H1 (cell line): ENCODE measurements around the gene LAMB3. TPM values are rescaled to one million over a fixed set of nuclear protein-coding genes. Genes with fewer than 3 reads are reported as not detected.

Source experiments
- BCL11A ChIP-seq, 2 experiments: IDR thresholded peaks; one replicate each; pipeline ENCODE4 v1.6.1; 2011; ENCODE audit warnings: low read depth in 2 of 2, low read length in 2 of 2, mild to moderate bottlenecking in 2 of 2
- EP300 ChIP-seq, 2 experiments: IDR thresholded peaks; 1 replicate in 1 of 2; 2 replicates in 1 of 2; pipeline ENCODE4 v1.6.1; 2011 to 2012; ENCODE audit warnings: low read depth in 2 of 2, low read length in 2 of 2, mild to moderate bottlenecking in 2 of 2, borderline replicate concordance in 1 of 2, inconsistent platforms in 1 of 2, moderate library complexity in 1 of 2
- NANOG ChIP-seq: IDR thresholded peaks from 2 replicates; pipeline ENCODE4 v1.6.1; 2011; ENCODE audit warnings: low read length, low read depth, mild to moderate bottlenecking, inconsistent platforms; ENCODE audit not compliant: insufficient read depth, poor library complexity, severe bottlenecking
- polyA plus RNA-seq, 7 experiments: library from polyadenylated mRNA; depleted of rRNA in 3 of 7; stranded (reverse) in 5 of 7; unstranded in 2 of 7; fragments of >200 nt in 5 of 7; fragments of 200-250 nt in 2 of 7; gene quantifications; 1 replicate in 5 of 7; 2 replicates in 1 of 7; 4 replicates in 1 of 7; pipeline versions ENCODE4 v1.2.1 to v1.2.3, GENCODE V29; 2011 to 2013; ENCODE audit warnings: missing spikeins in 2 of 7, mixed read lengths in 2 of 7
- total RNA-seq: library from RNA; stranded (reverse); fragmentation: NEBNext Ultra II Directional; extraction: Animal tissue kit (Norgen Biotek cat#: 25700); gene quantifications from 2 replicates; pipeline ENCODE4 v1.2.1, GENCODE V29; 2021
- TF ChIP-seq, protein P1 (sequence below): fragments of 300-600 bp; sonication (generic); IDR thresholded peaks from 2 replicates; pipeline ENCODE4 v1.7.1; 2012; ENCODE audit warnings: low read length, moderate library complexity, mild to moderate bottlenecking, inconsistent platforms; ENCODE audit not compliant: insufficient replicate concordance
- TF ChIP-seq, protein P2 (sequence below): IDR thresholded peaks from 2 replicates; pipeline ENCODE4 v1.6.1; 2012; ENCODE audit warnings: inconsistent platforms

The LAMB3 gene
- total and polyA plus RNA-seq, 2 of the 8 experiments (the other 6 are each of a cell fraction or from before 2014, with no cell fraction given), result 0.45 to 0.50 TPM

GRCh38 chr1:209653915-209654351, 1.7 kb upstream of the LAMB3 start (continued):
- TF ChIP-seq, protein P1, sequence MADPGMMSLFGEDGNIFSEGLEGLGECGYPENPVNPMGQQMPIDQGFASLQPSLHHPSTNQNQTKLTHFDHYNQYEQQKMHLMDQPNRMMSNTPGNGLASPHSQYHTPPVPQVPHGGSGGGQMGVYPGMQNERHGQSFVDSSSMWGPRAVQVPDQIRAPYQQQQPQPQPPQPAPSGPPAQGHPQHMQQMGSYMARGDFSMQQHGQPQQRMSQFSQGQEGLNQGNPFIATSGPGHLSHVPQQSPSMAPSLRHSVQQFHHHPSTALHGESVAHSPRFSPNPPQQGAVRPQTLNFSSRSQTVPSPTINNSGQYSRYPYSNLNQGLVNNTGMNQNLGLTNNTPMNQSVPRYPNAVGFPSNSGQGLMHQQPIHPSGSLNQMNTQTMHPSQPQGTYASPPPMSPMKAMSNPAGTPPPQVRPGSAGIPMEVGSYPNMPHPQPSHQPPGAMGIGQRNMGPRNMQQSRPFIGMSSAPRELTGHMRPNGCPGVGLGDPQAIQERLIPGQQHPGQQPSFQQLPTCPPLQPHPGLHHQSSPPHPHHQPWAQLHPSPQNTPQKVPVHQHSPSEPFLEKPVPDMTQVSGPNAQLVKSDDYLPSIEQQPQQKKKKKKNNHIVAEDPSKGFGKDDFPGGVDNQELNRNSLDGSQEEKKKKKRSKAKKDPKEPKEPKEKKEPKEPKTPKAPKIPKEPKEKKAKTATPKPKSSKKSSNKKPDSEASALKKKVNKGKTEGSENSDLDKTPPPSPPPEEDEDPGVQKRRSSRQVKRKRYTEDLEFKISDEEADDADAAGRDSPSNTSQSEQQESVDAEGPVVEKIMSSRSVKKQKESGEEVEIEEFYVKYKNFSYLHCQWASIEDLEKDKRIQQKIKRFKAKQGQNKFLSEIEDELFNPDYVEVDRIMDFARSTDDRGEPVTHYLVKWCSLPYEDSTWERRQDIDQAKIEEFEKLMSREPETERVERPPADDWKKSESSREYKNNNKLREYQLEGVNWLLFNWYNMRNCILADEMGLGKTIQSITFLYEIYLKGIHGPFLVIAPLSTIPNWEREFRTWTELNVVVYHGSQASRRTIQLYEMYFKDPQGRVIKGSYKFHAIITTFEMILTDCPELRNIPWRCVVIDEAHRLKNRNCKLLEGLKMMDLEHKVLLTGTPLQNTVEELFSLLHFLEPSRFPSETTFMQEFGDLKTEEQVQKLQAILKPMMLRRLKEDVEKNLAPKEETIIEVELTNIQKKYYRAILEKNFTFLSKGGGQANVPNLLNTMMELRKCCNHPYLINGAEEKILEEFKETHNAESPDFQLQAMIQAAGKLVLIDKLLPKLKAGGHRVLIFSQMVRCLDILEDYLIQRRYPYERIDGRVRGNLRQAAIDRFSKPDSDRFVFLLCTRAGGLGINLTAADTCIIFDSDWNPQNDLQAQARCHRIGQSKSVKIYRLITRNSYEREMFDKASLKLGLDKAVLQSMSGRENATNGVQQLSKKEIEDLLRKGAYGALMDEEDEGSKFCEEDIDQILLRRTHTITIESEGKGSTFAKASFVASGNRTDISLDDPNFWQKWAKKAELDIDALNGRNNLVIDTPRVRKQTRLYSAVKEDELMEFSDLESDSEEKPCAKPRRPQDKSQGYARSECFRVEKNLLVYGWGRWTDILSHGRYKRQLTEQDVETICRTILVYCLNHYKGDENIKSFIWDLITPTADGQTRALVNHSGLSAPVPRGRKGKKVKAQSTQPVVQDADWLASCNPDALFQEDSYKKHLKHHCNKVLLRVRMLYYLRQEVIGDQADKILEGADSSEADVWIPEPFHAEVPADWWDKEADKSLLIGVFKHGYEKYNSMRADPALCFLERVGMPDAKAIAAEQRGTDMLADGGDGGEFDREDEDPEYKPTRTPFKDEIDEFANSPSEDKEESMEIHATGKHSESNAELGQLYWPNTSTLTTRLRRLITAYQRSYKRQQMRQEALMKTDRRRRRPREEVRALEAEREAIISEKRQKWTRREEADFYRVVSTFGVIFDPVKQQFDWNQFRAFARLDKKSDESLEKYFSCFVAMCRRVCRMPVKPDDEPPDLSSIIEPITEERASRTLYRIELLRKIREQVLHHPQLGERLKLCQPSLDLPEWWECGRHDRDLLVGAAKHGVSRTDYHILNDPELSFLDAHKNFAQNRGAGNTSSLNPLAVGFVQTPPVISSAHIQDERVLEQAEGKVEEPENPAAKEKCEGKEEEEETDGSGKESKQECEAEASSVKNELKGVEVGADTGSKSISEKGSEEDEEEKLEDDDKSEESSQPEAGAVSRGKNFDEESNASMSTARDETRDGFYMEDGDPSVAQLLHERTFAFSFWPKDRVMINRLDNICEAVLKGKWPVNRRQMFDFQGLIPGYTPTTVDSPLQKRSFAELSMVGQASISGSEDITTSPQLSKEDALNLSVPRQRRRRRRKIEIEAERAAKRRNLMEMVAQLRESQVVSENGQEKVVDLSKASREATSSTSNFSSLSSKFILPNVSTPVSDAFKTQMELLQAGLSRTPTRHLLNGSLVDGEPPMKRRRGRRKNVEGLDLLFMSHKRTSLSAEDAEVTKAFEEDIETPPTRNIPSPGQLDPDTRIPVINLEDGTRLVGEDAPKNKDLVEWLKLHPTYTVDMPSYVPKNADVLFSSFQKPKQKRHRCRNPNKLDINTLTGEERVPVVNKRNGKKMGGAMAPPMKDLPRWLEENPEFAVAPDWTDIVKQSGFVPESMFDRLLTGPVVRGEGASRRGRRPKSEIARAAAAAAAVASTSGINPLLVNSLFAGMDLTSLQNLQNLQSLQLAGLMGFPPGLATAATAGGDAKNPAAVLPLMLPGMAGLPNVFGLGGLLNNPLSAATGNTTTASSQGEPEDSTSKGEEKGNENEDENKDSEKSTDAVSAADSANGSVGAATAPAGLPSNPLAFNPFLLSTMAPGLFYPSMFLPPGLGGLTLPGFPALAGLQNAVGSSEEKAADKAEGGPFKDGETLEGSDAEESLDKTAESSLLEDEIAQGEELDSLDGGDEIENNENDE, result no peak
- TF ChIP-seq EP300 (IDR thresholded peaks at IDR 0.05; ENCODE audit: borderline replicate concordance in 1 of 2, low read depth in 2 of 2, low read length in 2 of 2) (no peak), NANOG (no peak), BCL11A (IDR thresholded peaks at IDR 0.05; ENCODE audit: low read depth in 2 of 2, low read length in 2 of 2) (no peak)
- TF ChIP-seq, protein P2, sequence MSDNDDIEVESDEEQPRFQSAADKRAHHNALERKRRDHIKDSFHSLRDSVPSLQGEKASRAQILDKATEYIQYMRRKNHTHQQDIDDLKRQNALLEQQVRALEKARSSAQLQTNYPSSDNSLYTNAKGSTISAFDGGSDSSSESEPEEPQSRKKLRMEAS, result no peak
